Uterus (tissue), 2 donors: Measurements from ENCODE around the gene SEC14L3.

Source experiments
- CTCF ChIP-seq, 4 experiments: fragments of 200-600 bp in 2 of 4; fragments of 450-650 bp in 2 of 4; sonication (generic) in 2 of 4; IDR thresholded peaks; one replicate each; pipeline ENCODE4 v1.5.1; 2016 to 2019; ENCODE audit warnings: antibody characterized with exemption in 4 of 4, mild to moderate bottlenecking in 2 of 4, moderate library complexity in 1 of 4
- POLR2A ChIP-seq, 2 donors: fragments of 450-650 bp; IDR thresholded peaks; one replicate each; pipeline ENCODE4 v1.6.1; 2016; ENCODE audit warnings: antibody characterized with exemption in 2 of 2, mild to moderate bottlenecking in 1 of 2, moderate library complexity in 1 of 2

- TF ChIP-seq CTCF (IDR thresholded peaks at IDR 0.05) (no peak), POLR2A (IDR thresholded peaks at IDR 0.05) (no peak)
Measured at GRCh38 chr22:30483169-30483568, 11.4 kb upstream of the SEC14L3 start.
